DMS153 treated with DMSO at 0.1 percent for 48 hours (cell line): ENCODE data around the gene MFGE8.
"Not testable (repeated sequence)": the region's sequence is repeated elsewhere in the genome, so short reads cannot be mapped to it uniquely, and the experiment has no call there.

Source experiments
- DNase-seq: peaks from one replicate; lab custom pipeline; 2025; ENCODE audit not compliant: unreplicated experiment; lab: John Stamatoyannopoulos, UW

The MFGE8 gene

DNA sequence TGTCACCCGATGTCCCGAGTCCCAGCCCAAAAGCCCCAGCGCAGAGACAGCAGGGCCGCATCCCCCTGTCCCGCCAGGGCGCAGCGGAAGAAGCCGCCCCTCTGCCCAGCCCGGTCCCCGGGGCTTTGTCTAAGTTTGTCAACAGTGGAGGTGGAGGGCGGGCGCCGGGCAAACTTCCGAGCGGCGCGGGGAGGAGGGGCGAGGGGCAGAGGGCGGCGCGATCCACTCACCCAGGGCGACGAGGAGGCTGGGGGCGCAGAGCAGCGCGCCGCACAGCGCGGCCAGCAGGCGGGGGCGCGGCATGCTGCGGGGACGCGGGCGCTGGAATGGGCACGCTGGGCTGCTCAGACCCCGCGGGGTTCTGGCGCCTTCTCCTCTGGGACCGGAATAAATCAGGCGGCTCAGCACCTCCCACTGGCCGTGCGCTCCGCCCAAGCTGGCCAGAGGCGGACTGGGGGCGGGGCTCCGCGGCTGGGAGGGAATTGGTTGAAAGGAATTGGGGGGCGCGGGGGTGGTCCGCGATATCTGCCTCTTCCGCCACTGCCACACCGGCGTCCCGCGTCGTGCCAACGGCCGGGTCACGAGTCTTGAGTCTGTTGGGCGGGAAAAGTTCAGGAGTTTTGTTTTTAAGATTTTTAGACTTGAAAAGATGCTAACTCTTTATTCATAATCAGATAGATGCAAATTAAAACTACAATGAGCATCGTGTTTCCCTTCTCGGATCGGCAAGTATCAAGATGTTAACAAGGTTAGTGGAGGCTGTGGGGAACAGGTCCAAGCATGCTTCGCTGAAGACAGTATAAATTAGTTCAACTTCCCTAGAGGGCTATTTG lies at the start of gene MFGE8:
TSS of gene MFGE8 (minus strand) at position 363 of the 833 bp plus-strand sequence. CDS start at position 303, 60 bp downstream.
- no peak for DNase-seq

DNA sequence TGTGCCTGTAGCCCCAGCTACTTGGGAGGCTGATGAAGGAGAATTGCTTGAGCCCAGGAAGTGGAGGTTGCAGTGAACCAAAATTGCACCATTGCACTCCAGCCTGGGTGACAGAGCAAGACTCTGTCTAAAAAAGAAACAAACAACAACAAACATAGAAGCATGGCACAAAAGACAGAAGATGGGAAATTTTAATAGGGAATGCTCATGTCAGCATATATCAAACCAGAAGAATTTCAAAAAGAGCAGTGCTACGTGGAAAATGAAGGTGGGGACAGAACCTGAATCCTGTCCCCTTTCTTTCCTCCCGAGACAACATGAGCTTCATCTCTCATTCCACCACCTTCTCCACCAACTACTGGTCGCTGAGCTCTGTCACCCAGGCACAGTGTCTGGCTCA lies 46.3 kb upstream of the MFGE8 start:
- no peak for DNase-seq

DNA sequence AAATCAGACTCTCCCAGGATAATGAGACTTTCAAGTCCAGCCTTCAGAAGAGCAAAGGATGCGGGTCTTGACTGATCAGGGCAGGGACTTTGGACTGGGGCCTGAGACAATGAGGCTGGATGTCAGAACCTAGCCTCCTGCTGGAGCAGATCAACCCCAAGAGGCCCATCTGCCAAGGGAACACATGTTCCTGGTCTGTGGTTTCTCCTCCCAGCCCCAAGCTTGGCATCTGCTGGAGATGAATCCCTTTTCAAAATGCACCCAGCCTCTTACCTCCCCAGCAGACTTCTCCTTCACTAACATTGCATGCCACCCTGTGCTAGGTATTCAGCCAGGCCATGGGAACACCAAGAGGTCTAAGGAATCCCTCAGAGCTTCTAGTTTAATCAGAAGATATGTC lies 43.7 kb upstream of the MFGE8 start:
- DNase-seq, result no peak

DNA sequence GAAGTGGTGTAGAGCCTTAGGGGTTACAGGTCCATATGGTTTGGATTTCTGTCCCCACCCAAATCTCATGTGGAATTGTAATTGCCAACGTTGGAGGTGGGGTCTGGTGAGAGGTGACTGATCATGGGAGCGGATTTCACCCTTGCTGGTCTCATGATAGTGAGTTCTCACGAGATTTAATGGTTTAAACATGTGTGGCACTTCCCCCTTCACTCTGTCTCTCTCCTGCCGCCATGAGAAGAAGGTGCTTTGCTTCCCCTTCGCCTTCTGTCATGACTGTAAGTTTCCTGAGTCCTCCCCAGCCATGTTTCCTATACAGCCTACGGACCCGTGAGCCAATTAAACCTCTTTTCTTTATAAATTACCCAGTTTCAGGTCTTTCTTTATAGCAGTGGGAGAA lies 43.1 kb upstream of the MFGE8 start:
- no peak for DNase-seq

GRCh38 chr15:88954431-88955277 lies 41.5 kb upstream of the MFGE8 start:
- DNase-seq, result peak; percentile 1

GRCh38 chr15:88950600-88951160 lies 37.5 kb upstream of the MFGE8 start:
- no peak for DNase-seq

DNA sequence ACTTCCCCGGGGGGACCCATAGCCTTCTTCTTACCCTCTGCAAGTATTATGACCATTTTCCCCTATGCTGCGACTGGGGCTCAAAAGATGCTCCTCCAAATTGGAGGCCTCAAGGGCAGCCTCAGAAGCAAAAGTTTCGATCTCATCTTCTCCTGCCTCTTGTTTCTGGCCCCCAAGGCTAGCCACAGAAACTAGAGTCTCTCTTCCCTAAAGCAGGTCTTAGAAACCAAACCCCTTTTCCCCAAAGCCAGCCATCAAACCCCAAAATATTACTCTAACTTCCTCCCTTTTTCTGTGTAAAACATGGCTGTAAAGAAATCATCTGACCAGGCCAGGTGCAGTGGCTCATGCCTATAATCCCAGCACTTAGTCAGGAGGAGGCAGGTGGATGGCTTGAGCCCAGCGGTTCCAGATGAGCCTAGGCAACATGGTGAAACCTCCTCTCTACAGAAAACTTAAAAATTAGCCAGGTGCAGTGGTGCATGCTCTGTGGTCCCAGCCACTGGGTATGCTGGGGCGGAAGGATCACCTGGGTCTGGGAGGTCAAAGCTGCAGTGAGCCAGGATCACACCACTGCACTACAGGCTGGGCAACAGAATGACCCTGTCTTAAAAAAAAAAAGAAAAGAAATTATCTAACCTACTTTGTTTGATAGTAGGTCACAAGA lies 36.7 kb upstream of the MFGE8 start:
- DNase-seq, result no peak

GRCh38 chr15:88940110-88940675 lies 27.0 kb upstream of the MFGE8 start:
- no peak for DNase-seq

DNA sequence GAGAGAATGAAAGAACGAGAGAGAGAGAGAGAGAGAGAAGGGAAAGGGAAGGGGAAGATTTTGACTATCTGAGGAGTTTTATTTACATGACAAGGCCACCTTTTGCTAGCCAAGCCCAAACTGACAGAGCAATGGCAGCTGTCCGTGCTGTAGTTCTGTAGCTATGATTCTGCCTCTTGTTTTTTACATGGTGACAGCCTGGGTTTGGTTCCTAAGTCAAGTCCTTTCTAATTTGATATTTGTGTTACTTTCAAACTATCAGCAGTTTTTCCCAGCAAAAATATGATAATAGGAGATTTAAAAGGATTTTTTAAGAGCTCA lies 26.3 kb upstream of the MFGE8 start:
- DNase-seq, result no peak

DNA sequence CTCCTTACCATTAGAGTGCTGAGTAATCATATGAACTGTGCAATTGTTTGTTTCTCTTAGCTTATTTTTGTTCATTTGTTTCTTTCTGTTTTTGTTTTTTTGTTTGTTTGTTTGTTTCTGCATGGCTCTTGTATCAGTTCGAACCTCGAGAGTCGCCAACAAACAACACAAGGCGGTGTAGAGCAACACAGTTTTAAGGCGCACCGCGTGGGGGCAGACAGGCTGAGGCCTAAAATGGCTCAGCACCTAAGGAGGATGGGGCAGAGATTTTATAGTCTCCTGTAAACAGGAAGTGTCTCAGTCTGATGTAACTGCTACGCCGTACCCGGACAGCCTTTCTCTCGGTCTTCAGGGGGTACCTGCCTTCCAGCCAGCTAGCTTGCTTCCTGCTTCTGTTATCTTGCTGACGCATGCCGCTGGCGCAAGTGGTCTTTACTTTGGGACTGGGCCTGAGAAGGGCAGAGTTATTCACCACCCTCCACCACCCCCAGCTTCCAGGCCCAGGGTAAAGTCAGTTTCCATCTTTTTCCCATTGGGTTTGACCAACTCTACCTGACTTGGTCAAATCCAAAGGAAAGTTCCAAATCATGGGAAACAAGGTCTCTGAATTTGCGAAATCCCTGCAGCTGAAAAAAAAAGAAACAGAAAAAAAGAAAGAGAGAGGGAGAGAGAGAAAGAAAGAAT lies 25.8 kb upstream of the MFGE8 start:
- no peak for DNase-seq

- DNase-seq, result not testable (repeated sequence)
Measured at GRCh38 chr15:88934449-88934848, 21.3 kb upstream of the MFGE8 start.

GRCh38 chr15:88932875-88933330 lies 19.7 kb upstream of the MFGE8 start:
- no peak for DNase-seq

DNA sequence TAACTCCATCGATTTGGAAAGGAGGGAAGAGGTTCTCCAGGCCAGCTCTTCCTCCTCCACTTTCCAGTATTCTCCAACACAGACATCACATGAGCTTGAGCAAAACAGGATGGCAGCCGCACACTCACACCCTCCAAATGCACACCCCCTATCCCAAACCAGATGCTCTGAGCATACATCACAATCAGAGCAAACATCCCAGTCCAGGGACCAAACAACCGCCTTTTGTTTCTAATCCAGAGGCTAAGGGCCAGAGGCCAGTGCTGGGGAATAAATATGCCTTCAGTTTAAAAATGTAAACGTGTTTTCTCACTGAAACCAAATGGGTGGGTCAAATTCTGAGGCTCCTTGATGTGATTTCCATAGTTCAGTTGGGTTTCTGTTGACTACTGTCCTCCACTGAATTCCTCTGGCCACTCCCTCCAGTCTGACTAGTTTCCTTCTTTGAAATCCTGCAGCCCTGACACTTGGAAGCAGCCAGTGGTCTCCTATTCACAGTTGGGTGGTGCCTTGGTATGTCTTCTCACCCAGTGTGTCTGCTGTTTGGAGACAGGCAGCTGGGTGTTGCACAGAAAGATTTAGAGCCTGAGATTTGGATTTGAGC lies 19.2 kb upstream of the MFGE8 start:
- DNase-seq, result no peak

GRCh38 chr15:88930579-88930978 lies 17.4 kb upstream of the MFGE8 start:
- no peak for DNase-seq

GRCh38 chr15:88929358-88930098 lies 16.3 kb upstream of the MFGE8 start:
- not testable (repeated sequence) for DNase-seq

DNA sequence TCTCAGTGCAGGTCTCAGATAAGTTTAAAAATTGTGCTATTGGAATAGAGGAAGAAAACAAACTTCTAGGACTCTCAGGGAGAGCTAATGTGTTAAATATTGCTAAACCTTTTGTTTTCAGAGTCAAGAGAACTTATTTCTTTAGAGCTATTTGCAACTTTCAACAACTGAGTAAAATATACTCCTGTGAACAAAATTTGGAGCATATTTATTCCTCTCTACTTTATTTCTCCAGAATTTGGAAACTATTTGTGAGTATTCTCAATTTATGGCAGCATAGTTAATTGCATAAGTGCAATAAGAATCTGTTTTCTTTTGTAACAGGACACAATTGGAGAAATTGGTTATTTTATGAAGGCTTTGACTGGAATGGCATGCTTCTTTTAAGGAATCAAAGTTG lies 15.0 kb upstream of the MFGE8 start:
- DNase-seq, result not testable (repeated sequence)

- not testable (repeated sequence) for DNase-seq
Measured at GRCh38 chr15:88925648-88926047, 12.5 kb upstream of the MFGE8 start.

DNA sequence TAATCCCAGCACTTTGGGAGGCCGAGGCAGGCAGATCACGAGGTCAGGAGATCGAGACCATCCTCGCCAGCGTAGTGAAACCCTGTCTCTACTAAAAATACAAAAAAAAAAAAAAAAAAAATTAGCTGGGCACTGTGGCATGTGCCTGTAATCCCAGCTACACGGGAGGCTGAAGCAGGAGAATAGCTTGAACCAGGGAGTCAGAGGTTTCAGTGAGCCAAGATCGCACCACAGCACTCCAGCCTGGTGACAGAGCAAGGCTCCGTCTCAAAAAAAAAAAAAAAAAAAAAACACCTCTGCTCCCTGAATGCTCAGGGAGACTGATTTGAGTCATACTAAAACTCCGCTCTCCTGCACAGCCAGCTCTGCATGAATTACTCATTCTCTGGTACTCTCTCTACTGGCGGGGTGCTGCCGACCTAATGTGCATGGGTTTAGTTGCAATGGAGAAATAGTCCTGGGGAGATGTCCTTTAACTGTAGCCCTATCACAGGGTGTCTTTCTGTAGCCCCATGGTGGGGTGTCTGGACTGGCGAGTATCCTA lies 7.8 kb upstream of the MFGE8 start:
- not testable (repeated sequence) for DNase-seq
